ENCODE data around the gene VWC2L.

Gene VWC2L

GRCh38 chr2:214469728-214470127 is 58.9 kb downstream of the VWC2L start:
- no peak for DNase-seq (ENCODE audit: low read depth)

GRCh38 chr2:214471382-214471781 is 60.5 kb downstream of the VWC2L start:
- DNase-seq (ENCODE audit: low read depth), result no peak

GRCh38 chr2:214471990-214472389 is 61.1 kb downstream of the VWC2L start:
- DNase-seq (ENCODE audit: low read depth), result no peak

- peak; percentile 1 for DNase-seq (ENCODE audit: low read depth)
Observed at GRCh38 chr2:214477305-214477704, 66.5 kb downstream of the VWC2L start.

GRCh38 chr2:214481204-214481603 is 70.3 kb downstream of the VWC2L start:
- DNase-seq (ENCODE audit: low read depth), result peak; percentile 37

GRCh38 chr2:214482728-214483127 is 71.9 kb downstream of the VWC2L start:
- DNase-seq (ENCODE audit: low read depth), result no peak

GRCh38 chr2:214484239-214484638 is 73.4 kb downstream of the VWC2L start:
- no peak for DNase-seq (ENCODE audit: low read depth)

- DNase-seq (ENCODE audit: low read depth), result no peak
Observed at GRCh38 chr2:214484701-214485100, 73.8 kb downstream of the VWC2L start.

- DNase-seq (ENCODE audit: low read depth), result no peak
Observed at GRCh38 chr2:214489181-214489580, 78.3 kb downstream of the VWC2L start.

GRCh38 chr2:214489702-214490101 is 78.8 kb downstream of the VWC2L start:
- DNase-seq (ENCODE audit: low read depth), result no peak

GRCh38 chr2:214492152-214492551 is 81.3 kb downstream of the VWC2L start:
- DNase-seq (ENCODE audit: low read depth), result no peak

GRCh38 chr2:214492608-214493007 is 81.8 kb downstream of the VWC2L start:
- no peak for DNase-seq (ENCODE audit: low read depth)

GRCh38 chr2:214497489-214497888 is 86.6 kb downstream of the VWC2L start:
- DNase-seq (ENCODE audit: low read depth), result no peak

GRCh38 chr2:214503568-214503967 is 92.7 kb downstream of the VWC2L start:
- DNase-seq (ENCODE audit: low read depth), result no peak

- no peak for DNase-seq (ENCODE audit: low read depth)
Observed at GRCh38 chr2:214504599-214505376, 93.9 kb downstream of the VWC2L start.

GRCh38 chr2:214507032-214507431 is 96.2 kb downstream of the VWC2L start:
- DNase-seq (ENCODE audit: low read depth), result no peak

GRCh38 chr2:214514704-214515103 is 103.8 kb downstream of the VWC2L start:
- DNase-seq (ENCODE audit: low read depth), result no peak

- no peak for DNase-seq (ENCODE audit: low read depth)
Observed at GRCh38 chr2:214515111-214515510, 104.3 kb downstream of the VWC2L start.

- no peak for DNase-seq (ENCODE audit: low read depth)
Observed at GRCh38 chr2:214519258-214519818, 108.5 kb downstream of the VWC2L start.

GRCh38 chr2:214529021-214529420 is 118.2 kb downstream of the VWC2L start:
- DNase-seq (ENCODE audit: low read depth), result no peak

GRCh38 chr2:214529514-214529913 is 118.7 kb downstream of the VWC2L start:
- no peak for DNase-seq (ENCODE audit: low read depth)

- DNase-seq (ENCODE audit: low read depth), result peak; percentile 49
Observed at GRCh38 chr2:214533541-214533940, 122.7 kb downstream of the VWC2L start.

GRCh38 chr2:214536625-214537024 is 125.8 kb downstream of the VWC2L start:
- DNase-seq (ENCODE audit: low read depth), result peak; percentile 29

- DNase-seq (ENCODE audit: low read depth), result no peak
Observed at GRCh38 chr2:214537929-214538328, 127.1 kb downstream of the VWC2L start.
